ENCODE measurements around the gene KCNMA1.

Gene KCNMA1

GRCh38 chr10:77223526-77224460, 413.8 kb downstream of the KCNMA1 start:
- Histone ChIP-seq H3K9me3 (replicated peaks in 1 of 2; ENCODE audit: control insufficient read depth in 2 of 2, insufficient read depth in 1 of 2, low read depth in 1 of 2, low read length in 2 of 2) (no peaks in the 10 kb centered on the region), H3K27me3 (ENCODE audit: control insufficient read depth in 3 of 3, insufficient read depth in 3 of 3, low read depth in 1 of 3, low read length in 3 of 3) (no peaks in the 10 kb centered on the region), H2BK12ac (ENCODE audit: low read length) (no peak overlapping the region), H3K4ac (ENCODE audit: low read length) (no peak overlapping the region), H3K4me2 (ENCODE audit: insufficient read depth, low read length, poor library complexity, severe bottlenecking) (no peak overlapping the region), H3K27ac (replicated peaks; ENCODE audit: low read length) (no peak overlapping the region), H3K79me1 (ENCODE audit: low read depth, low read length) (no peaks in the 10 kb centered on the region), H3K14ac (ENCODE audit: low read length) (no peak overlapping the region), H4K8ac (ENCODE audit: low read depth, low read length) (no peak overlapping the region), H2AK5ac (ENCODE audit: low read depth, low read length) (no peak overlapping the region), H3K18ac (ENCODE audit: low read length) (no peak overlapping the region), H3K9ac (ENCODE audit: low read depth, low read length, poor library complexity) (no peak overlapping the region), H3K4me3 (ENCODE audit: low read length in 2 of 2) (no peak overlapping the region), H3K4me1 (ENCODE audit: control insufficient read depth in 2 of 2, insufficient read depth in 1 of 2, low read depth in 1 of 2, low read length in 2 of 2) (peaks cover 0 to 11% of the 10 kb centered on the region in 2 donors), H3K23ac (ENCODE audit: low read depth, low read length, poor library complexity) (no peak overlapping the region), H2BK15ac (ENCODE audit: low read length) (no peak overlapping the region), H2BK120ac (ENCODE audit: low read depth, low read length) (no peak overlapping the region), H4K91ac (ENCODE audit: low read depth, low read length, poor library complexity) (no peak overlapping the region), H2BK5ac (ENCODE audit: low read length) (no peak overlapping the region), H3K36me3 (replicated peaks in 1 of 2; ENCODE audit: control insufficient read depth in 2 of 2, insufficient read depth in 2 of 2, low read length in 2 of 2) (no peaks in the 10 kb centered on the region), H2AFZ (ENCODE audit: low read length) (no peak overlapping the region)
- no CpG with 5 or more reads among the region's 9 CpGs for WGBS, 2 donors (ENCODE audit: extremely low coverage in 2 of 2, insufficient read length in 2 of 2, insufficient replicate concordance in 1 of 2)
- no peak for DNase-seq (ENCODE audit: low spot score)

DNA sequence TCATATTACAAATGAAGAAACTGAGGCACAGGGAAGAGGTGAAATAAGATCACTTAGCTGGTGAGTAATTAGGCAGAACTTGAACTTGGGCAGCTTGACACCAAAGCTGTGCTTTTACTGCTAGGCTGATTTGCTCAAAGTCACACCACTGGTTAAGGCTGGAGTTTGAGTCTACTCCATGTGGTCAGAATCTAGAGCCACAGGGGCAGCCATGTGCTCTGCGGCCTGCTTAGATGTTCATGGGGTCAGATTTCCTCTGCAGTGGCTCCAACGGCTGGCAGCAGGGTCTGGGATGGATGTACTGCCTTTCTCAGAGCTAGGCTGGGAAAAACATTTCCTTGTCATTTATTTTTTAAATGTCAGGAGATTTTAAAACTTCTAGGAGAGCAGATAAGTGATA, 417.5 kb downstream of the KCNMA1 start:
- Histone ChIP-seq H2BK120ac (ENCODE audit: low read depth, low read length) (no peak overlapping the region), H2BK12ac (ENCODE audit: low read length) (no peak overlapping the region), H3K36me3 (replicated peaks in 1 of 2; ENCODE audit: control insufficient read depth in 2 of 2, insufficient read depth in 2 of 2, low read length in 2 of 2) (no peaks in the 10 kb centered on the region), H3K79me1 (ENCODE audit: low read depth, low read length) (no peaks in the 10 kb centered on the region), H3K4me1 (ENCODE audit: control insufficient read depth in 2 of 2, insufficient read depth in 1 of 2, low read depth in 1 of 2, low read length in 2 of 2) (peaks cover 0 to 1% of the 10 kb centered on the region in 2 donors), H3K27me3 (ENCODE audit: control insufficient read depth in 3 of 3, insufficient read depth in 3 of 3, low read depth in 1 of 3, low read length in 3 of 3) (no peaks in the 10 kb centered on the region), H3K4me3 (ENCODE audit: low read length in 2 of 2) (peak overlapping the region in 1 of 2 donors; percentile 3), H4K91ac (ENCODE audit: low read depth, low read length, poor library complexity) (no peak overlapping the region), H2BK5ac (ENCODE audit: low read length) (no peak overlapping the region), H3K4me2 (ENCODE audit: insufficient read depth, low read length, poor library complexity, severe bottlenecking) (no peak overlapping the region), H3K4ac (ENCODE audit: low read length) (no peak overlapping the region), H2BK15ac (ENCODE audit: low read length) (no peak overlapping the region), H3K23ac (ENCODE audit: low read depth, low read length, poor library complexity) (no peak overlapping the region), H3K9ac (ENCODE audit: low read depth, low read length, poor library complexity) (no peak overlapping the region), H2AK5ac (ENCODE audit: low read depth, low read length) (no peak overlapping the region), H3K27ac (replicated peaks; ENCODE audit: low read length) (no peak overlapping the region), H3K9me3 (replicated peaks in 1 of 2; ENCODE audit: control insufficient read depth in 2 of 2, insufficient read depth in 1 of 2, low read depth in 1 of 2, low read length in 2 of 2) (no peaks in the 10 kb centered on the region), H3K18ac (ENCODE audit: low read length) (no peak overlapping the region), H3K14ac (ENCODE audit: low read length) (no peak overlapping the region), H4K8ac (ENCODE audit: low read depth, low read length) (no peak overlapping the region), H2AFZ (ENCODE audit: low read length) (no peak overlapping the region)
- WGBS, 2 donors (ENCODE audit: extremely low coverage in 2 of 2, insufficient read length in 2 of 2, insufficient replicate concordance in 1 of 2), result no CpG with 5 or more reads among the region's 2 CpGs
- DNase-seq (ENCODE audit: low spot score), result no peak

DNA sequence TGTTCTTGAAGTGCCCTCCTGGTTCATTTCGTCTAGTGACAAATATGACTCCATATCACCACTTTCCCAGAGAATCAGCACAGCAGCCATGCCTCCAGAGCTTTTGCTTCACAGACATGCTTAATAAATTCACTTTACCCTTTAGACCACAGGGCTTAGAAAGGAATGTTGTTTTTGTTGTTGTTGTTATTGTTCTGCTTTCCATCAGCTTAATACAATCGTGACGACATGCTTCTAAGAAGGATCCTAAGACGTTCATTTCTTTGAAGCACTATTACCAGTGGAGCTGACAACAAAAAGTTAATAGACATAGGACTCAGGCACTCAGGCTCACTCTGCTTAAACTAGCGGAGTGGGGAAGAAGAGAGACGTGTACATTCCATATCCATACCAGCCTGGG, 418.6 kb downstream of the KCNMA1 start:
- H2BK5ac ChIP-seq (ENCODE audit: low read length), result no peak overlapping the region
- H2BK15ac ChIP-seq (ENCODE audit: low read length), result no peak overlapping the region
- no peak overlapping the region for H3K14ac ChIP-seq (ENCODE audit: low read length)
- no peaks in the 10 kb centered on the region for H3K79me1 ChIP-seq (ENCODE audit: low read depth, low read length)
- peaks cover 0 to 2% of the 10 kb centered on the region in 2 donors for H3K9me3 ChIP-seq (replicated peaks in 1 of 2; ENCODE audit: control insufficient read depth in 2 of 2, insufficient read depth in 1 of 2, low read depth in 1 of 2, low read length in 2 of 2)
- no peak overlapping the region for H3K4ac ChIP-seq (ENCODE audit: low read length)
- no peak for DNase-seq (ENCODE audit: low spot score)
- no peak overlapping the region for H3K23ac ChIP-seq (ENCODE audit: low read depth, low read length, poor library complexity)
- no peak overlapping the region for H2AK5ac ChIP-seq (ENCODE audit: low read depth, low read length)
- H4K91ac ChIP-seq (ENCODE audit: low read depth, low read length, poor library complexity), result no peak overlapping the region
- no peak overlapping the region for H3K4me2 ChIP-seq (ENCODE audit: insufficient read depth, low read length, poor library complexity, severe bottlenecking)
- no peak overlapping the region for H2BK12ac ChIP-seq (ENCODE audit: low read length)
- H3K18ac ChIP-seq (ENCODE audit: low read length), result no peak overlapping the region
- H2BK120ac ChIP-seq (ENCODE audit: low read depth, low read length), result no peak overlapping the region
- no peak overlapping the region for H3K9ac ChIP-seq (ENCODE audit: low read depth, low read length, poor library complexity)
- H3K27ac ChIP-seq (replicated peaks; ENCODE audit: low read length), result no peak overlapping the region
- no peak overlapping the region for H3K4me3 ChIP-seq (ENCODE audit: low read length in 2 of 2)
- H3K4me1 ChIP-seq (ENCODE audit: control insufficient read depth in 2 of 2, insufficient read depth in 1 of 2, low read depth in 1 of 2, low read length in 2 of 2), result peaks cover 0 to 1% of the 10 kb centered on the region in 2 donors
- H3K27me3 ChIP-seq (ENCODE audit: control insufficient read depth in 3 of 3, insufficient read depth in 3 of 3, low read depth in 1 of 3, low read length in 3 of 3), result no peaks in the 10 kb centered on the region
- no CpG with 5 or more reads among the region's 6 CpGs for WGBS, 2 donors (ENCODE audit: extremely low coverage in 2 of 2, insufficient read length in 2 of 2, insufficient replicate concordance in 1 of 2)
- no peak overlapping the region for H4K8ac ChIP-seq (ENCODE audit: low read depth, low read length)
- no peaks in the 10 kb centered on the region for H3K36me3 ChIP-seq (replicated peaks in 1 of 2; ENCODE audit: control insufficient read depth in 2 of 2, insufficient read depth in 2 of 2, low read length in 2 of 2)
- H2AFZ ChIP-seq (ENCODE audit: low read length), result no peak overlapping the region

- Histone ChIP-seq H3K14ac (ENCODE audit: low read length) (no peak overlapping the region), H4K8ac (ENCODE audit: low read depth, low read length) (no peak overlapping the region), H2BK120ac (ENCODE audit: low read depth, low read length) (no peak overlapping the region), H3K79me1 (ENCODE audit: low read depth, low read length) (no peaks in the 10 kb centered on the region), H3K9ac (ENCODE audit: low read depth, low read length, poor library complexity) (no peak overlapping the region), H3K4me2 (ENCODE audit: insufficient read depth, low read length, poor library complexity, severe bottlenecking) (no peak overlapping the region), H3K4me1 (ENCODE audit: control insufficient read depth in 2 of 2, insufficient read depth in 1 of 2, low read depth in 1 of 2, low read length in 2 of 2) (no peaks in the 10 kb centered on the region), H3K36me3 (replicated peaks in 1 of 2; ENCODE audit: control insufficient read depth in 2 of 2, insufficient read depth in 2 of 2, low read length in 2 of 2) (no peaks in the 10 kb centered on the region), H2BK12ac (ENCODE audit: low read length) (no peak overlapping the region), H3K18ac (ENCODE audit: low read length) (no peak overlapping the region), H3K4me3 (ENCODE audit: low read length in 2 of 2) (no peak overlapping the region), H3K27me3 (ENCODE audit: control insufficient read depth in 3 of 3, insufficient read depth in 3 of 3, low read depth in 1 of 3, low read length in 3 of 3) (no peaks in the 10 kb centered on the region), H3K4ac (ENCODE audit: low read length) (no peak overlapping the region), H3K9me3 (replicated peaks in 1 of 2; ENCODE audit: control insufficient read depth in 2 of 2, insufficient read depth in 1 of 2, low read depth in 1 of 2, low read length in 2 of 2) (peaks cover 0 to 2% of the 10 kb centered on the region in 2 donors), H2BK15ac (ENCODE audit: low read length) (no peak overlapping the region), H4K91ac (ENCODE audit: low read depth, low read length, poor library complexity) (no peak overlapping the region), H2AK5ac (ENCODE audit: low read depth, low read length) (no peak overlapping the region), H3K27ac (replicated peaks; ENCODE audit: low read length) (no peak overlapping the region), H2AFZ (ENCODE audit: low read length) (no peak overlapping the region), H3K23ac (ENCODE audit: low read depth, low read length, poor library complexity) (no peak overlapping the region), H2BK5ac (ENCODE audit: low read length) (no peak overlapping the region)
- WGBS, 2 donors (ENCODE audit: extremely low coverage in 2 of 2, insufficient read length in 2 of 2, insufficient replicate concordance in 1 of 2), result no CpG with 5 or more reads among the region's 1 CpG
- DNase-seq (ENCODE audit: low spot score), result no peak
These were observed 422.8 kb downstream of the KCNMA1 start for GRCh38 chr10:77214799-77215198.

Data from neuronal stem cell (in vitro differentiated cells).